Neural cell (in vitro differentiated cells): ENCODE results near the gene SLC25A48.

Experiments used
- CTCF ChIP-seq: fragments of 450-650 bp; IDR thresholded peaks from 2 replicates; pipeline ENCODE4 v1.5.1; 2014; ENCODE audit warnings: antibody characterized with exemption, mild to moderate bottlenecking, moderate library complexity; ENCODE audit not compliant: poor library complexity, severe bottlenecking
- EP300 ChIP-seq: fragments of 450-650 bp; conservative IDR thresholded peaks from 2 replicates; pipeline ENCODE4 v1.6.1; 2014; ENCODE audit warnings: antibody characterized with exemption, mild to moderate bottlenecking, moderate library complexity; ENCODE audit not compliant: poor library complexity, severe bottlenecking
- EZH2 ChIP-seq: fragments of 200-600, 300-800 bp; shearing (Covaris generic), sonication (generic); IDR thresholded peaks from 2 replicates; pipeline ENCODE4 v1.6.1; 2014; ENCODE audit warnings: antibody characterized with exemption, low read length, borderline replicate concordance, mild to moderate bottlenecking; ENCODE audit not compliant: insufficient read depth, poor library complexity, severe bottlenecking
- MXI1 ChIP-seq: fragments of 450-650 bp; conservative IDR thresholded peaks from 2 replicates; pipeline ENCODE4 v1.6.1; 2014; ENCODE audit warnings: antibody characterized with exemption, mild to moderate bottlenecking; ENCODE audit not compliant: poor library complexity, severe bottlenecking
- POLR2AphosphoS5 ChIP-seq: IDR thresholded peaks from 2 replicates; pipeline ENCODE4 v1.6.1; 2012
- RAD21 ChIP-seq: fragments of 450-650 bp; conservative IDR thresholded peaks from 2 replicates; pipeline ENCODE4 v1.6.1; 2014; ENCODE audit warnings: antibody characterized with exemption, mild to moderate bottlenecking, moderate library complexity
- REST ChIP-seq: IDR thresholded peaks from 2 replicates; pipeline ENCODE4 v1.6.1; 2012; ENCODE audit warnings: borderline replicate concordance
- TAF1 ChIP-seq: IDR thresholded peaks from 2 replicates; pipeline ENCODE4 v1.6.1; 2012; ENCODE audit warnings: low read depth

DNA sequence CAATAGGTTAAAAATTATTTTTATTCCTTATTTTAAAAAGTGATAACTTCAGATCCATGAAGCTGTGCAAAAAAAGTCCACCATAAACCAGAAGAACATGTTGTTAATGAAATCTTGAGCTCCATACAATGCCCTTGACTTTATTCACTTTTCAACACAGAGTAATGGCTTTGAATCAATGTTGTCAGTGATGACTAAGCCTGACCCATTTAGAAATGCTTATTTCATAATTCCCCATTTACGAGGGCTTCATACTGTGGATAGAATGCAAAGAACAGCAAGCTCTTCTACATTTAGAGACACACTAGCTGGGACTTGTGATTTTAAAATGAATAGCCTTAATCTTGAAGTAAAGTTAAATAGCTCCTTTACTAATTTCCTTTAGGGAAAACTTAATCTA, 86.9 kb downstream of the SLC25A48 start:
- TF ChIP-seq CTCF, result no peak
- TF ChIP-seq EZH2, result no peak
- no peak for TF ChIP-seq REST
- TF ChIP-seq EP300, result no peak
- TF ChIP-seq POLR2AphosphoS5, result no peak
- no peak for TF ChIP-seq TAF1
- TF ChIP-seq RAD21, result no peak
- no peak for TF ChIP-seq MXI1
